HG02798 (cell line): ENCODE data around the gene ADAMTS12.

ENCODE experiments used
- ATAC-seq: cut with Tn5 transposase; IDR thresholded peaks from one replicate; pipeline ENCODE4 v1.9.1; 2021; ENCODE audit warnings: mild to moderate bottlenecking; ENCODE audit not compliant: unreplicated experiment, poor library complexity

The ADAMTS12 gene

DNA sequence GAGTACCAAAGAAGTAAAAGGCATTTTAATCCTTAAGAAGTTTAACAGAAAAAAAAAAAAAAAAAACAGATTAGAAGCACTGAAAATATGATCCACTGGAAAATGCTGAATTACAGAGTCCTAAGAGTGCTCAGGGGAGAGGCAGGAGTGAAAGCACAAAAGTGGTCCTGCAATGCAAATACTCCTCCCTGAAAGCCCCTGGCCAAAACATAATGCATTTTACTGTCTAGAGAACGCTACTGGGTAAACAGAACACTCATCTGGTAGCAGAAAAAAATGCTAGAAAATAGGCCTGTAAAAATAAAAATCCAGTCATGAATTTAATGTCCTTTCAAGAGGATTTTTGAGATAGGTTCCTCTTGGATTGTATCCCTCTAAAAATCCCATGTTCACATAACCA is 81.9 kb downstream of the ADAMTS12 start:
- ATAC-seq, result no peak

DNA sequence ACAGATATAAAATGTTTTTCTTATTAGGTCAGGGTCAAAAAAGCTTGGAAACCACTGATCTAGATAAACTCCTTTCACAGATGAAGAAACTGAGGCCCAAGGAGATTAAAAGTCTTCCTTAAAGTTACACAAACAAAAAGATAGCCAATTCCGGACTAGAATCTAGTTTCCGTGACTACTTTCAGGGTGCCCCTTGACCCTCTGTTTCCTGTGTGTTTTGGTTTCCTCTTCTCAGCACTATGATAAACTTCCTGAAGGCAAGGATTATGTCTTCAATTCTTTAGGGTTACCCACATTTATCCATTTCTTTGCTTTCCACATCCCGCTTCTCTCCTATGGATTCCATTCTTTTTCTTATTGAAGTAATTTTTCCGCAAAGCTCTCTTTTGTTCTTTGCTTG is 83.1 kb downstream of the ADAMTS12 start:
- no peak for ATAC-seq

DNA sequence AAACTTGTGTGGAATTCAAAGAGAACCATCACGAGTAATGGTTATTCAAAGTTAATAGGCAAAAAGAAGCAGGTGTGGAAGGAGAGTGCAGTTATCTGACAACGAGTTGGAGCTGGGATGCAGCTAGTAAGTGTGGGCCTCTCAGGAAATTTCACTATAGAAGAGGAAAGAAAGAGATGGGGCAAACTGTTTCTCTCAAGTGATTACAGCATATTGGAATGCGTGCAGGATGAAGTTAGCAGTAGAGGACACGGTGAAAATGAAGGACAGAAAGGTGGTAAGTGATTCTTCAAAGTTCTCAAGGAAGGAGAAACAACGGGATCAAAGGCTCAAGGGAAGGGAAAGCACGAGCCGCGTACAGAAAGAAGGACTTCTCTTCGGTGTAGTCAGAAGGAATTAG is 84.0 kb downstream of the ADAMTS12 start:
- ATAC-seq, result no peak

DNA sequence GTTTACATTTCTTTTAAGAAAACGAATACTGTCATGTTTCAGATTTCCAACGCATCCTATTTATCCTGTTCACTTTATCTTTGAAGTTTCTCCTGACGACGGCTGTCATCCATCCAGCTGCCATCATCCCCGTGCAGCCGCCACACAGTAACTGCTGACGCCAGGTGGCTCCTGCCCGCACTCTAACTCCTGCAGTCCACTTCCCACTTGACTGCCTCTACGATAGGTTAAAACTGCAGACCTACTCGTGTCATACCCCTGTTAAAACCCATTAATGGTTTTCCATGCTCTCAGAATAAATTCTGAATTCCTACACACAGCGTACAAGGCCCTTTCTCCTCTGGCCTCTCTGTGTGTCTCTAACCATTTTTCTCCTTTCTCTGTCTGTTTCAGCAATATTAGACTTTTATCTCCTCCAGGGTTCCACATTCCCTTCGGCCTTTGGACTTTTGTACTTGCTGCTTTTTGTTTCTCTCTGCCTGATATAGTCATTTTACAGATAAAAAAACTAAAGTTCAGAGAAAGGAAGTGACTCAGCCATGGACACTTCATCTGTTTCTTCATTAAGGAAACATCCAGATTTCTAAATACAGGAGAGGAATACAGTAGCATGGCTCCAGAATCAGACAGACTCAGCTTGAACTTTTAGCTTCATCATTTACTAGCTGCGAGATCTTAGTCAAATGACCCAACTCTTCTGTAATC is 84.9 kb downstream of the ADAMTS12 start:
- ATAC-seq, result no peak

DNA sequence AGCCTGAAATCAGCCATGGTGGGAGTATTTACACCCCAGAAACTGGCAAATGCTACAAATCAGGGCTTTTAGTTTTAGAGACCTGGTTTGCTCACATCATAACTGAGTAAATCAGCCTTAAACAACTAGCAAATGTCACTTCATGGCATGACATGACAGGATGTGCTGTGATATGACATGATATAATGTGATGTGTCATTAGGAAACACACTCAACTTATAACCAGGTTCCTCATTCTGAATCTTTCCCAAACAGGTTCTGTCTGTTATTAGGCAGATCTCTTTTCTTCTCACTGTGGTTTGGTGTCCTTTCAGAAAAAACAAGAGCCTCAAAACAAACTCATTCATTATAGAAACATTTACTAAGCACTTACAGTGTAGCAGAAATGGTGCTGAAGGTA is 90.5 kb downstream of the ADAMTS12 start:
- no peak for ATAC-seq

DNA sequence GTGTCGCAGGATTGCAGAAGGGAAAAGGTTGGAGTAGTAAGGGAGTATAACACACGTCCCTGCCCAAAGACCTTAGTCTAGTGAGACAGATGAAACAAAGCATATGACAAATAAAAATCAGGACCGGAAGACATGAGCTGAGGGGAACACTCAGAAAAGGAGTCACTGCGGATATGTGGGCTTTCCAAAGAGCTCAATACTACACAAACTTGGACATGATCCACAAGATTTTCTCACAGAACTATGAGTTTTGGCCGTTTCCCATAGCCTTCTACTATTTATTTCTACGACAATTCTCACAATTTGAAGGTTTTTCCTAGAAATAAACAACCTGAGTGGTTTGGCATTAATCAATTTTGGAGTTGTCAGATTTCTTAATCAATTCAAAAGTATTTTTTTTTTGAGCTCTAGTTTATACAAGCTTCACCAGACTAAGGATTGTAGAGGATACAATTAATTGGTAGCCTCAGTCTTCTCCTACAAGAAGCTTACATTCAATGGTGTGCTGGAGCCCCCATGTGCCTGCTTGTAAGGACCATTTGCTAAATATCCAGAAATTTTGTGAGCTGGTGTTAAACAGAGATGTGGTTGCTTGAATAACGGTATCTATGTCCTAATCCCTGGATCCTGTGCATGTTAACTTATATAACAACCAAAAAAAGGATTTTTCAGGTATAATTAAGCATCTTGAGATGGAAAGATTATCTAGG is 91.4 kb downstream of the ADAMTS12 start:
- no peak for ATAC-seq

DNA sequence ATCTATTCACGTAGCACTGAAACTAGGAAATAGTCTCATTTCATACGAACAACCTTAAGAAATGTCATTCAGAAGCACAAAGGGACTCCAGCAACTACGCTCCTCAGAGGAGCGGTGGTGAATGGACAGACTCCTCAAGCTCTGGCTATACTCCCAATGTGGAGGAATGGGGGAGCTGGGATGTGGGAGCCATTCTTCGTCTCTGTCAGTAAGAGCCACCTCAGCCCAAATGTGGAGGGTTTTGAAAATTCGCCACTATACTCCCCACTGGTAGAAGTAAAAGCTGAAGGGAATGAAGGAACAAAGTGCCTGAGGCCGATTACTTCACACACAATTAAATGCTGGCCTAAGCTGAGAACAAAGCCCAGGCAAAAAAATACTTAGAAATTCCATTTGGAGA is 96.3 kb downstream of the ADAMTS12 start:
- ATAC-seq, result no peak

DNA sequence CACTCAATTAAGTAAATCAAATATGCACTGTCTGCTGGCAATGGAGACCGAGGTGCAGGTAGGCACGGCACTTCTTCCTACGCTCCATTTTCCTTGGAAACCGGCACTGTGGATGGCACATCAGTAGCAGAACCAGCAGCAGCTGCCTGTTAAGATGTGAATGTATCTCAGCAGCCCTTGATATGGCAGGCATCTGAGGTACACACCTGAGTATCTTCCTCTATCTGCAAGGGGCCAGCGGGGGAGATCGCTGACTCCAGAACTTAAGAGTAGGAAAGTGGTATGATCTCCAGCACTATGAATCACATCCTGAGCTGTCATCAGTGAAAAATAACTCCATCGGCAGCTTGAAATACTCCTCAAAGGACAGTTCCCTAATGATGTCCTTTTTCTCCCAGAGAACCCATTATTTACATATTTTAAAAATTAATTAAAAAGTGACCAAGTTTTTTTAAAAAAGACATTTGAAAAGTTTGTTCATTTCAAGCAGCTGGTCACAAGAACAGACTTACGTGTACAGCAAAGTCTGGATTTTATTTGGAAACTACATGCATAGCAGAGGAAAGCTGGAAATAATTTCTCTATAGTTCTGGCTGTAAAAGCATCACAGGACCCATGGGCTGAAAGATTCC is 97.1 kb downstream of the ADAMTS12 start:
- no peak for ATAC-seq

DNA sequence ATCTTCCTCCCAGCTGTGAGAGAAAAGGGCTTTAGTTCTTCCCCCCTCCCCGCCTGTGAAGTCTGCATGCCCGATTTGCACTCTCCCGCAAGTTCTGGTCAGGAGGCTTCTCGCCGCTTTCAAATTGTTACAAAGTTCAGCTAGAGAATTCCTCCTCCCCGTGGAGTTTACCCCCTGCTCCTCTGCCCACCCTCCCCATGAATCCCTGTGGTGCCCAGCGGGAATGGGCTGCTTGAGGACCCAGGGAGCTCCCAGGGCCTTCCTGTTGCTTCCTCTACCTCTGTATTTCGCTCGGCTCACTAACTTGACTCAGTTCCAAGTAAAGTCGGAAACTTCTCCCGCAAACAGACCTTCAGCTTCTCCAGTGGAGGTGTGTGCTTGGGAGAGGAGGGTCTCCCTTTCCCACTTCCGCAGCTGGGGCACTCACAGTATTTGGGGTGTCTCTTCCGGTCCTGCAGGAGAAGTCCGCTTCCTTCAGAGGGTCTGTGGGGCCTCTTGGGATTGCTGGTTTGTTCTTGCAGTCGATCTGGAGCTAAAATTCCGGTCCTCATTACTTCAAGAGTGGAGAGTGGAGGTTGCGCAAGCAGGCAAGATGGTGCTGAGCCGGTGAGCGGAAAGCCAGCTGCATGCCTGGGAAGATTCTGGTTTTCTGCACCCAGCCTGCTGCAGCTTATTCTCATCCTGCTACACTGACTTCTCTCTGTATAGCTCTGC is 97.8 kb downstream of the ADAMTS12 start:
- no peak for ATAC-seq

DNA sequence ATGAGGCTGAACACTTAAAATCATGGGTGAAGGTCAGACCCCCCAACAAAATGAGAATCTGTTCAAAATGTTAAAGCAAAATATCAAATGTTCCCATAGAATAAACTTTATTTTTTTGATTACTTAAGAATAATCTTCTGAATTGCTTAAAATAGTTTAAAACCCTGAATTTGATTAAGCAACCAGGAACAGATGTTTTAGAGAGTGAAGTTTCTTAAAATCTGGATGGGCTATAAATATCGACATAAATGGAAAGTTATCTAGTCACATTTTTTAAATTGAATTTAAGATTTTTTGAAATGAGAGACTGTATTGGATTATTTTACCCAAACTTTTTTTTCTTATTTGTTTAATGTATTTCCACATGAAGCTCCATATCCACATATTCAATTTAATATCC is 98.5 kb downstream of the ADAMTS12 start:
- no peak for ATAC-seq

DNA sequence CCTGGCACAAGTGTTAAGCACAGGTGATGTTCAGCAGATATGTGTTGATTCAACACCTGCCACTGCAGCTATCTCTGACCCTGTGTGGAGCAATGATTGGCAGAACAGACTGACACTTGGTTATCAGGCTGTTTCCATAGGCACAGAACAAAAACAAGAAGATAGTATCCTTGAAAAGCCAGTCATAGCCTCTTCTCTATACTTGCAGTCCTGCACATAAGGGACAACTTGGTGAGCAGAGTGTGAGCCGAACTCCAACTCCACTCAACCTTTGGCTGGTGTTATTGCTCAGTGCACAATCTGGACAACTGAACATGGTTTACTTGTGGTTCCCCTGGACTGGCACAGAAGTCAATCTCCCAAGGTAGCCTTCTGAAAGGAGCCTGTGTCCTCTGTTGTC is 99.2 kb downstream of the ADAMTS12 start:
- no peak for ATAC-seq

DNA sequence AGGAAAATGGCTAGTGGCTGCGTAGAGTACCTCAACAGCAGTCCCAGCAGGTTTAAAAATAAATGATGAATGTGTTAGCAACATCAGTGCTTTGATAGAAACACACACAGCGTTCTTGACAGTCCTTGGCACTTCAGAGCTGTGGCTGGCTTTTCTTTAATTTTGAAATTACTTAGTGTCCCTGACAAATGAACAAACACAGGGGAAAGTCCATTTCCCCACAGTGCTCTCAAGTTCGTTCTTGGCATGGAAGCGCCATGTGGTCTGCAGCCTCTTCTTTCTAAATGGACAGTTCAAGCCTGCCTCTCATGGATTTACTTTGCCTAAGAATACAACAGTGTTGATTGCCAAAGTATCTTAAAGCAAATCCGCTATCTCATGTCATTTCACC is 102.2 kb downstream of the ADAMTS12 start:
- no peak for ATAC-seq

DNA sequence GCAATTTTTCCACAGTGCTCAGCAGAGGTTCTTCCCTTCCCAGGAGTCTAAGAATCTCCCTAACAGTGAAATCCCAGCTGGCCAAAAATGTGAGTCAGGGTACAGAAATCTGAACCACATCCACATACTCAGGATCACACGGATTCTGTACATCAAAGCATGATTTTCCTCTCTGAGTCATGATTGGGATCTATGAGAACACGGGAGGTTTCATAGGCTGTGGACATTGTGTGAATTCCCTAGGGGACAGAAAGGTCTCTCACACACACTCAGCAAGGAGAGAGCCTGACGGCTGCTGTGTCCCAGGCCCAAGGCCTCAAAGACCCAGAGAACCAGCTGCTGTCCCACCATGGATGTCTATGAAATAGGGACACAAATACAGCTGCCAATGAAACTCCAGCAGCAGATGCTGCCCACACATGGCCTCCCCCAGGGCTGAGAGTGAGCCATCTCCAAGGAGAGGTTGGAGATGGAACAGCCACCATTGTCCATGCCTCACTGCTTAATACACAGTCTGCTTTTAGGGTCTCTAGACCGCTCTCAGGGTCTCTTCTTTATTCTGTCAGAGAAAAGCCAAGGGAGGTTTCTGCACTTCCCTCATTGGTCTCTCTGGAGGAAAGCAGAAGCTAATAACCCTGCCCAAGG is 102.7 kb downstream of the ADAMTS12 start:
- no peak for ATAC-seq

DNA sequence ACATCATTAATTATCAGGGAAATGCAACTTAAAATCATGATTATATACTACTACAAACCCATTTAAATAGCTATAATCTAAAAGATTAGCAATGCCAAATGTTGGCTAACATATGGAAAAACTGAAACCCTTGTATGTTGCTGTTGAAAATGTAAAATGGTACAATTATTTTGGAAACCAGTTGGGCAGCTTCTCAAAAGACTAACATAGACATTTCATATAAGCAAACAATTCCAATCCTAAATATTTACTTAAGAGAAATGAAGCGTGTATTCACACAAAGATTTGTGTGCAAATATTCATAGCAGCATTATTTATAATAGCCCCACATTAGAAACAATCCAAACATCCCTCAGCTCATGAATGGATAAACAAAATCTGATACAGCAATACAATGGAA is 106.2 kb downstream of the ADAMTS12 start:
- no peak for ATAC-seq

DNA sequence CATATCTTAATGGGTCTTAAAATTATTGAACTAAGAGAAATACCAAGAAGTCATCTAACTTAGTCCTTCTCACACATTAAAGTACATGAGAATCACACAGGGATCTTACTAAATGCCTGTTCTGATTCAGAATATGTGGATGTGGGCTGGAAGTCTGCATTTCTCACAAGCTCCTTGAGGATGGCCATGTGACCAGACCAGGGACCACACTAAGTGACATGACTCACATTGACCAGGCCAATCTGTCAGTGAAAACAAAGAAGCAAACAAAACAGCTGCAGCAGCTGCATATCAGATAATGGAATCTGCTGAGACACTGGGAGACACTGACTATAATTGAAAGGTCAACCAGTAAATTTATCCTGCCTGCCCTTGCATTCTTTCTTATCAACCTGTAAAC is 110.5 kb downstream of the ADAMTS12 start:
- no peak for ATAC-seq

DNA sequence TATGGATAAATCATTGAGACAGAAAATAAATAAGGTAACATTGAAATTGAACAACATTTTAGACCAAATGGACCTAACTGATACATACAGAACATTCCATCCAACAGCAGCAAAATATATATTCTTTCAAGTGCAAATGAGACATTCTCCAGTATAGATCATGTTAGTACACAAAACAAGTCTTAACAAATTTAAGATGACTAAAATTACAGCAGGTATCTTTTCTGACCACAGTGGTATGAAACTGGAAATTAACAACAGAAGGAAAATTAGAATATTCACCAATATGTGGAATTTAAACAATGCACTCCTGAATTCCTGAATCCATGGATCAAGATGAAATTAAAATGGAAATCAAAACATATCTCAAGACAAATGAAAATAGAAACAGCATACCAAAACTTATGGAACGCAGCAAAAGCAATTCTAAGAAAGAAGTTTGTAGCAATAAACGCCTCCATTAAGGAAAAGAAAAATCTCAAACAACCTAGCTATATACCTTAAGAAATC is 115.6 kb downstream of the ADAMTS12 start:
- ATAC-seq, result no peak

DNA sequence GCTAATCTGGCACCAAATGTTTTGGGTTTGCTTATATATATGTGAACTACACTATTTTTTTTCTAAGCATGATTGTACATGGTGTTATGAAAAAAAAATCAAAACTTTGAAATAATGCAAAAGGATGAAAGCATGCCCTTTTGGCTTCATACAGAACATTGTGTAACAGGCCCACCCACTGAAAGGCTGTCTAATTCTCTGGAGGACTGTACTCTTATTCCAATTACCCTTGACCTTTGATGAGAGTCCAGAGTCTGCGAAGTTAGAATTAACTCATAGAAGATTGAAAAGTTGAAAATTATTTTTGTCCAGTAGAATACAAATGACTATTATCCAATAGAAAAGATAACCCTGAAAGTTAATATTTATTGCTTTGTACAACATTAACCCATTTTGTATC is 117.4 kb downstream of the ADAMTS12 start:
- no peak for ATAC-seq

DNA sequence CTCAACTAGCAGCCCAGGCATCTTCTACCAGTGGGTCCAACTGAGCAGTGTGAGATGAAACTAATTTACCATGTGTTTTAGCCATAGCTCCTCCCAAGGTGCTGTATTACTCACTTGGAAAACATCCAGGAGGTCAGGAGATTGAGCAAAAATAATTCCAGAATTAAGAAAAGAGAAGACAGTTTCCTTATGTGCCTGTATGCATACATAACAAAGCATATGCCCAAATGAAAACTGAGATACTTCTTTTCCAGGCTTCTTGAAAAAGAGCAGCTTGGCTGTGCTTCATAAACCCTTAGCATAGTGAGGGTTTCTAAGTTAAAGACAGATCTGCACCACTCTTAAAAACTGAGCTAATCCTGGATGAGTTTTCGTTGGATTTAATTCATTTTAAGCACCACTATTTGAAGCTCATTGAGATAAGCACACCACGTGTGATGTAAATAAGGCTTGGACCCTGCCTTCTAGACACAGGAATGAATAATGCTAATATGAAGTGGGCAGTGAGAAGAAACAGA is 119.4 kb downstream of the ADAMTS12 start:
- ATAC-seq, result no peak

DNA sequence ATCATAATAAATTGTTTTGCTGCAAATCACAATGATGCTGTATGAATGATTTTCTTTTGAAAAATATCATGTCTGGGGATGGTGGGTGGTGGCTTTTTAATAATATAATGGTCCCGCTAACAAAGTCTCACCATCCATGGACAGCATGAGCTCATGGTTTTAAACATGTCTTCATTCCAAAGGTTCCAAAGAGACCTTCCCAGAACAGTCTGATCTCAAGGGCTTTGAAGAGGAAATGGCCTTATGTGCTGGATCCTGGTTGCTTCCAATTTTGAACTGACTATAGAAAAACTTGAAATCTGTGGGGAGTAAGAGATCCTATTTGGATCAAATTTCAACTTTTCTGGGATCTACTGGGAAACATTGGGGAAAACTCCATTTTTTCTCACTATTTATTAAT is 121.8 kb downstream of the ADAMTS12 start:
- ATAC-seq, result no peak

DNA sequence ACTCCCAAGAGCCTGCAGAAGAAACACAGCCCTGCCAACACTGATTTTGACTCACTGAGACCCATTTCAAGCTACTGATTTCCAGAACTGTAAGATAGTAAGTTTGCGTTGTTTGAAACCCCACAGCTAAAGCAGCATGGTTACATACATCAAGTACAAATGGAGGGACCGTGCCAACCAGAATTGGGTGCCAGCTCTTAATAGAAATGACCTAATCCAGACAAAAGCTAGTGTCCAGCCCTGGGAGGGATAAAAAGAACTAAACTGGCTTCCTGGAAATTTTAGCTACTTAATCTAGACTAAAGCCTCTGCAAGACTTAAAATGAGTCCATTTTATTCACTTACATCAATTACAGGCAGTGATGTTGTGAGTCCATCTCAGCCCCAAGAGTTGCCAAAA is 122.6 kb downstream of the ADAMTS12 start:
- ATAC-seq, result no peak
